ENCODE measurements around the gene MRPS10.

Gene MRPS10

DNA sequence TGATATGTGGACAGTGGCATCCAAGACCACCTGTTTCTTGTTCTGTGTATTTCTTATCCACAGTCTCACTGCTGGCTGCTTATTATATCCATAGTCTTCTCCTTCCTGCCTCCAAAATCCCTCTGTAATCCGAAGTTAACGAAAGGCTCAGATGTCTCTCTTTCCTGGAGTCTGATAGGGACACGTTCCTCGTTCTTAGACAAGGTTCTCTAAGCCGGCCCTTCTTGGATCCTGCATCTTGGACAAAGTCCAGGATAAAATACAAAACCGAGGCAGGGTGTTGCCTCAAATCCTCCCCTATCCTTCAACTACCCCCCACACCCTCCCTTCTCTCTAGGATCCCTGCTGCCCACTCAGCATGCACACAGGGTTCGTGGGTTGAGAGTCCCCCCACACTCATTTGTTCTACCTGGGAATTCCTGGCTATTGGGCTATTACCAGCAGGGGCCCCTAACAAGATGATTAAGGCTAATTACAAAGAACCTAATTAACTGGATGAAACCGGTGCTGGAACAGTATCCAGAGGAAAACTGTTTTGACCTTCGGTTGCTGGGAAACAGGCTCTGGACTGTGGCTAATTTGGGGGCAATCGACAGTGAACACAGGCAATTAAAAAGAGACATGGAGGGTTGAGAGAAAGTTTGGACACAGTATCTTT is 32.7 kb upstream of the MRPS10 start:
- DNase-seq: no peak
- Mint-ChIP-seq H3K27ac (no peak overlapping the region), H3K4me1 (peaks cover 12% of the 10 kb centered on the region), H3K27me3 (no peaks in the 10 kb centered on the region), H3K9me3 (no peaks in the 10 kb centered on the region), H3K4me3 (no peak overlapping the region)
- ATAC-seq: no peak

DNA sequence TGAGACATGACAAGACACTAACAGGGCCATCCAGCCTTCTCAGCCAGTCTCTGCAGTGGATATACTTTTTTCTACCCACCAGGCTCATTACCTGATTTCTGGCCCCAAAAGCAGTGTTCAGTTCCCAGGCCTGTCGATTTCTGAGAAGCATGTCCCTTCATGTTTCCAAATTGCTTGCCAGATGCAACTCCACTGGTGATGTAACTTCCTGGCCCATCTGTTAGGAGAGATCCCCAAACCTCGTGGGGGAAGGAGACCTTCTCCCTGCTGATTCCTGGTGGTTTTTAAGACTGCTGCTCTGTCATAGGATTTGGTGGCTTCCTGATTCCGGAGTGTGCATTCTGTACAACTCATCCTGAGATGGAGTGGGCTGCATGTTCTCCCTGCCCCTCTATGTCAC is 31.6 kb upstream of the MRPS10 start:
- Mint-ChIP-seq H3K9me3 (no peaks in the 10 kb centered on the region), H3K4me1 (peaks cover 12% of the 10 kb centered on the region), H3K27ac (no peak overlapping the region), H3K27me3 (no peaks in the 10 kb centered on the region), H3K4me3 (no peak overlapping the region)
- ATAC-seq: no peak
- DNase-seq: no peak

DNA sequence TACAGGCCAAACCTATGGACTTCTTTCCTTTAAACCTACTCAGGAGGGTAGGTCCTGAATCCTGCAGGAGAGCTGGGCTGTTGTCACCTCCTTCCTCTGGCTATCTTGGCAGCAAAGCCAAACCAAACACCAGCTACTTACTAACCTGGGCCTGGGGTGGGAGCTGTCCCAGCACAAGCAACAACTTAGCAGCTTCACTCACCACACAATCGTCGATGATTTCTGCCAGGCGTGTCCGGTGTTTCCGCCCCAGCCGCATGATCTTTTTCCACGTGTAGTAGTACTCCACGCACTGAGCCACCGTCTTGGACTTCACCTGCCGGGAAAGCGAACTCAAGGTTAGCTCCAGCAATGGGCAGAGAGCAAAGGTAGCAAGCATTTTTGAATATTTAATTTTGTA is 25.4 kb upstream of the MRPS10 start:
- H3K4me3 Mint-ChIP-seq: no peak overlapping the region
- no peaks in the 10 kb centered on the region for H3K9me3 Mint-ChIP-seq
- H3K4me1 Mint-ChIP-seq: no peaks in the 10 kb centered on the region
- ATAC-seq (no peak), DNase-seq (no peak)
- no peaks in the 10 kb centered on the region for H3K27me3 Mint-ChIP-seq
- H3K27ac Mint-ChIP-seq: no peak overlapping the region

DNA sequence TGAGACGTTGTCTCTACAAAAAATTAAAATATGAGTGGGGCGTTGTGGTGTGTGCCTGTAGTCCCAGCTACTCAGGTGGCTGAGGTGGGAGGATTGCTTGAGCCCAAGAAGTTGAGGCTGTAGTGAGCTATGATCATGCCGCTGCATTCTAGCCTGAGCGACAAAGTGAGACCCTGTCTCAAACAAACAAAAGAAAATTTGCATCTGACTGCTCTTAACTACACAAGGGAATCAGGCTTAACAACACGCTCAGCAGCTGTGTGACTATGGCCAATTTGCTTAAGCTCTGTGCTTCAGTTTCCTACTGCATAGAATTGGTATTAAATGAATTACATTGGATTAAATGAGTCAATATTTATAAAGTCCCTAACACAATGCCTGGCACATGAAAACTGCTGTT is 24.3 kb upstream of the MRPS10 start:
- H3K4me1 Mint-ChIP-seq: no peaks in the 10 kb centered on the region
- no peaks in the 10 kb centered on the region for H3K9me3 Mint-ChIP-seq
- no peak overlapping the region for H3K4me3 Mint-ChIP-seq
- ATAC-seq (no peak), DNase-seq (no peak)
- no peaks in the 10 kb centered on the region for H3K27me3 Mint-ChIP-seq
- H3K27ac Mint-ChIP-seq: no peak overlapping the region

DNA sequence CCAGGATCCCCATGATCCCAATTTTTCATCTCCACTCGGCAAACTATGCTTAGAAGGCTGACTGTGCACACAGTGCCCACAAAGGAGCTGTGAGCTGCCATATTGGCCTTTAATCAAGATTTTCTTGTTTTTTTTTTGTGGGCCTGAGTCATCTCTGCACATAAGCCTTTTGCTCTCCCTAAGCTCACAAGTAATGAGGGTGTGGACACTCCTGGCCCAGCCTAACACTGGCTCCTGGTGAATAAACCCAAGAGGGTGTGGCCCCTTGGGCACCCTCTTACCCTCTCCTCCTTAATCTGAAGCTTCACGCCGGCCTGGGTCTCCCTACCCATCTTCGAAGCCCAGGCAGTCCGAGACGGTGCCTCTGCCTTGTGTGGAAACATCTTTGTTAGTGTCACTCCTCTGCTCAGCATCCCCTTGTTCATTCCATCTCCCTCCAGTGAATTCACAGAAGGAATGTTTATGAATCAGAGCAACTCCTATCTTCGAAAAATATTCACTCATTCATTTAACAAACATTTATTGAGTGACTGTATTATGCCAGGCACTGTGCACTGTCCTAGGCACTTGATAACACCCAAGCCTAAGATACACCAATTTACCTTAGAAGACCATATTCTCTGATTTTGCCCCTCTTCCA is 22.2 kb upstream of the MRPS10 start:
- no peaks in the 10 kb centered on the region for H3K9me3 Mint-ChIP-seq
- peak overlapping the region in 1 of 2 donors; percentile 43 for H3K27ac Mint-ChIP-seq
- H3K27me3 Mint-ChIP-seq: no peaks in the 10 kb centered on the region
- H3K4me1 Mint-ChIP-seq: no peaks in the 10 kb centered on the region
- ATAC-seq: no peak
- no peak for DNase-seq
- no peak overlapping the region for H3K4me3 Mint-ChIP-seq

DNA sequence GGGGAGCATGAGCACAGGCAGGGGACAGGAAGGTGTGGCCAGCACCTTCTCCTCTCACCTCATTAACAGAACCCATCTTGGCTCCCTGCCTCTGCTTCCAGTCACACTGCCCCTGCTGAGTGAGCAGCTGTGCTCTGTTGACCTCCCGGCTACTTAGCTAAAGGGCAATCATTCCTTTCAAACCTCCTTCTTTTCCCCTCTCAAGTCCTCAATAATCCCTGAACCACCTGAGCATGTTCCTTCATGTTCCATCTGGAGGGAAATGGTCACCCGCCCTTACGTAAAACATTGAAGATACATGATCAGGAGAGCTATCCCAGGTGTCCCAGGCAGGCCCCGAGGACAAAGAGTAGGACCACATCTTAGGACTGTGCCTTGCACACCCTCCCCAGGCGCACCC is 21.7 kb upstream of the MRPS10 start:
- no peak for ATAC-seq

DNA sequence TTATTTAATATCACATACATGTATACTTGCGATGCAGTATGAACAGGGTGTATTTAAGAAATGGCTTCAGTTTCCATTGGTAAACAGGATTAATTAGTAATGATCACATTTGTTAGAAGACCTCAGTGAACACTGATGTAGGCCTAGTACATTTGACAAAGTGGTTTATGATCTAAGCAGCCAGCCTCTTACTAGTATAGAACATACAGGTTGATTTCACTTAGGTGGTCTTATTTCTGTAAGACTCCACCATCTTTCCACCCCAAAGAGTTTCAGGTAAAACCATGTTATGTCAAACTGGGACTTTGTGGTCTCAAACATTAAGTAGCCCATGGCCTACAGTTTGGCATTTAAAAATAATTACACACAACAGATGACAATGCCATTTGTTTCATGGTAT is 20.2 kb upstream of the MRPS10 start:
- Mint-ChIP-seq H3K27me3 (no peaks in the 10 kb centered on the region), H3K27ac (no peak overlapping the region), H3K4me1 (no peaks in the 10 kb centered on the region), H3K4me3 (no peak overlapping the region), H3K9me3 (no peaks in the 10 kb centered on the region)
- ATAC-seq: peak; percentile 57
- DNase-seq: no peak

More for the DNA sequence above, 21.7 kb upstream of the MRPS10 start:
- H3K27ac Mint-ChIP-seq: peak overlapping the region in 1 of 2 donors; percentile 4
- no peak for DNase-seq
- no peaks in the 10 kb centered on the region for H3K4me1 Mint-ChIP-seq
- no peak overlapping the region for H3K4me3 Mint-ChIP-seq
- H3K27me3 Mint-ChIP-seq: no peaks in the 10 kb centered on the region
- H3K9me3 Mint-ChIP-seq: no peaks in the 10 kb centered on the region

DNA sequence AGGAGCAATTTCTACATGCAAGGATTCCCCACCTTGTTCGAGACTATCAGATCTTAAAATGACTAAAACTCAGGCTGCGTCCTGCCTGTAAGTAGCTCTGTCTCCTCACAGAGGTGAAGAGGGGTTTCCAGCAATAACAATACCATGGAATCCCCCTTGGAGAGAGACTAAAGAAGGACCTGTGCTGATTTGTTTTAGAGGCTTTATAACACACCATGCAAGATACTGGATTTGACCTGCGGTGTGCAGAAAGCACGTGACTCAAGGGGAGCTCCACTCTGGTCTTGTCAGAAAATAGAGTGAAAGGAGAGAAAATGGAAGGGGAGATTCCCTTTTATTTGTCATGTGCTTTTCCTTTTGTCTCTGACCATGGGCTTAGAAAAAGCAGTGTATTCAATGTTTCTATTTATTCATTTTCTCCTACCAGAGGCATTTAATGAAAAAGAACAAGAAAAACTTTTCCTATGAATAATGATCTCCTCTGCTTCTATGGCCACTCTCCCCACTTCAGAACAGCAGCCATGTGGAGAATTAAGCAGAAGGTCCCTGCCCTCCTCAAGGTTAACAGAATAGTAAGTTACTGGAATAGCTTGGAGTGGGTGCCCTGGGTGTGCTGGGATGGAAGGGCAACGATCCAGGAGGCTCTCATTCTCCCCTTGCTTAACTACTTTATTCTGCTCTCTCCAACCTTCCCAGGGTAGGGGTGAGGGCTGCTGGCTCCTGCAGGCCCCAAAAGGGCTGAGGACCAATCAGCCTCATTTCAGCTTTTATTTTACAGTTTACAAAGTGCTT is 19.2 kb upstream of the MRPS10 start:
- Mint-ChIP-seq H3K4me1 (no peaks in the 10 kb centered on the region), H3K27ac (peak overlapping the region in 1 of 2 donors; percentile 96), H3K4me3 (peak overlapping the region in 1 of 2 donors; percentile 50), H3K27me3 (no peaks in the 10 kb centered on the region), H3K9me3 (no peaks in the 10 kb centered on the region)
- DNase-seq (no peak), ATAC-seq (peak; percentile 88)

DNA sequence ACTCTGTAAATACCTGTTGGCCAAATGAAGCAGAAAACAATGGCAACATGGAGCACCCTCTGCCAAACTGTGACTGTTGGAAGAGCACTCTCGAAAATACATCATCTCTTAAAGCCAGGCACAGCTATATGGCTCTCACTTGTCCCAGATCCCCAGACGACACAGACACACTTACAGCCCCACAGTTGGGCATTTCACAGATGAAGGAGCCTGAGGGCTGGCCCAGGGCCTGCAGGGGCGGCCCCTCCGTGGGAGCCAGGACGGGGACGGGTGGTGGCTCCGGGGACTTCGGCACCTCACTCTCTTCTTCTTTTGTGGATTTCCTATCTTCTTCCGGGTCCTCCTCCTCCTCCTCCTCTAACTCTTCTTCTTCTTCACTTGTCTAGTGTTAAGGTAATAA is 18.4 kb upstream of the MRPS10 start:
- ATAC-seq (no peak), DNase-seq (no peak)
- no peaks in the 10 kb centered on the region for H3K9me3 Mint-ChIP-seq
- H3K27ac Mint-ChIP-seq: peak overlapping the region in 1 of 2 donors; percentile 62
- no peaks in the 10 kb centered on the region for H3K4me1 Mint-ChIP-seq
- no peaks in the 10 kb centered on the region for H3K27me3 Mint-ChIP-seq
- H3K4me3 Mint-ChIP-seq: peak overlapping the region in 1 of 2 donors; percentile 50

DNA sequence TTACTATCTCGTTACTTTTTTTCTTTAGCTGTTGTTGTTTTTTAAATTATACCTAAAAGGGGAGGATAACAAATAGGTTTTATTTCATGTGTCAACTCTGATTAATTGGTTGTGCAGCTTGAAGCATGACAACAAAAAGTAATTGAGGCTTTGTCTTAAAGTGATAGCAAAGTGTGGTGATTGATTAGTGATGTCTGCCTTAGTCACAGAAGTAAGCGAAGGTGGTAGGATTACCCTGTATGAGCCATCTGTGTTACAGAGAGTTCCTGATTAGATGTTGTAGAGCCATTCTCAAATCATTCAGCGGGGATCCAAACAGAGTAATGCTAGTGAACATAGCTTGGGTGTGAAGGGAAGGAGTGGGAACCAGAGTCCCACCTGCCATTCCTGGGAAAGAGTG is 14.4 kb upstream of the MRPS10 start:
- H3K27ac Mint-ChIP-seq: no peak overlapping the region
- H3K4me3 Mint-ChIP-seq: no peak overlapping the region
- DNase-seq (no peak), ATAC-seq (no peak)
- no peaks in the 10 kb centered on the region for H3K27me3 Mint-ChIP-seq
- H3K9me3 Mint-ChIP-seq: no peaks in the 10 kb centered on the region
- H3K4me1 Mint-ChIP-seq: no peaks in the 10 kb centered on the region

DNA sequence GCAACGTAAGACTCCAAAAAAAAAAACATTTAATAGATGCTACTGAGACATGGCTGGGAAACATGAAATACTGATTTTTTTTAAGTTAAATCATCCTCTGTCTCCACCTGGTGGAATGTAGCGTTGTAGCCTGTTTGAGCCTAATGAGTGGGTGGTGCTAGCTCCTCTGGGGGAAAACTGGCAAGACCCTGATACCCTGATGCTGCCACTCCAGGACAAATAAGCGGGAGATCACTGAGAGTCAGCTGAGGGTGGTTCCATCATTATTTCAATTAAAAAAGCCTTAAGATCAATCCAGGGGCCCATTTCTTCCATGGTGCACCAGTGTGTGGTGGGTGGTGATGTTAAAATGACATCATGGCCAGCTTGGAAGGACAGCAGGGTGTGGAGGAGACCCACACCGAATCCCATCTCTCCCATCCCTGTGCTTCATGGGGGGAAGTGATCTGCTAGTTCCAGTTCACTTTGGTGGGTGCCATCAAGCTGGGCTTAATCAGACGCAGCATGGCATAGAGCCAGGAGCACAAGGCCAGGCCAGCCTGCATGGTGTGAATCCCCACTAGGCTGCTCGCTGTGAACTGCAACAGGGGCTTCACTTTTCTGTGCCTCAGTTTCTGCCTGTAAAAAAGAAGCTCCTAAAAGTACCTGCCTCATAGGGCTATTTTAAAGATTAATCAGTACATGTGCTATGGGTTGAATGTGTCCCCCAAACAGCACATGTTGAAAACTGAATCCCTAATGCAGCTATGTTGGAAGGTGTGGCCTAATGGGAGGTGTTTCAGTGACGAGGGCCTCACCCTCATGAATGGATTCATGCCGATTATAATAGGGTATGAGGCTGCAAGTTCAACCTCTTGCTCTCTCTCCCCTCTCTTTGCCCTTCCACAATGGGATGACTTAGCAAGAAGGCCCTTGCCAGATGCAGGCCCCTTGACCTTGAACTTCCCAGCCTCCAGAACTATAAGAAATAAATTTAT is 13.0 kb upstream of the MRPS10 start:
- no peaks in the 10 kb centered on the region for H3K27me3 Mint-ChIP-seq
- ATAC-seq: no peak

DNA sequence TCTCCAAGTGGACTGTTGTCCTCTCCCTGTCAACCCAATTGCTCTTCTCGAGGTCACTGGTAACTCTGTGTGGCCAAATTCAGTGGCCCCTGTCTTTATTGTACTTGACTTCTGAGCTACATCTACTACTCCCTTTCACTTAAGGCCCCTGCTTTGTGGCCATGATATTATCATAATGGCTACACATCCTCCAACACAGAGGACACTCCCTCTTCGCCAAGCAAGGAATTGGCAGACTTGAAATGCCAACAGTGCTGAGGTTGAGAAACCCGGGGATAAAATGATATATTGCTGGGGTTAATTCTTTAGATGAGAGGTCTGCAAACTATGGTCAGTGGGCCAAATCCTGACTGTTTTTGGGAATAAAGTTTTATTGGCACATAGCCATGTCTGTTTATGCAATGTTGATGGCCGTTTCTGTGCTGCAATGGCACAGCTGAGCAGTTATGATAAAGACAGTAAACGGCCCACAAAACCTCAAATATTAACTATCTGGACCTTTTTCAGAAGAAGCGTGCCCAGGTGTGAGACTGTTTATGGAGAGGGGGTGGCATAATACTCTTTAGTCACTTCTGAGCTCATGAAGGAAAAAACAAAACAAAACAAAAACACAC is 12.0 kb upstream of the MRPS10 start:
- Mint-ChIP-seq H3K4me3 (no peak overlapping the region), H3K4me1 (peaks cover 3% of the 10 kb centered on the region), H3K27ac (no peak overlapping the region), H3K27me3 (no peaks in the 10 kb centered on the region), H3K9me3 (no peaks in the 10 kb centered on the region)
- ATAC-seq: no peak
- DNase-seq: no peak

More for the DNA sequence above, 13.0 kb upstream of the MRPS10 start:
- Mint-ChIP-seq H3K9me3 (no peaks in the 10 kb centered on the region), H3K4me3 (no peak overlapping the region), H3K27ac (peak overlapping the region in 1 of 2 donors; percentile 73), H3K4me1 (no peaks in the 10 kb centered on the region)
- no peak for DNase-seq

DNA sequence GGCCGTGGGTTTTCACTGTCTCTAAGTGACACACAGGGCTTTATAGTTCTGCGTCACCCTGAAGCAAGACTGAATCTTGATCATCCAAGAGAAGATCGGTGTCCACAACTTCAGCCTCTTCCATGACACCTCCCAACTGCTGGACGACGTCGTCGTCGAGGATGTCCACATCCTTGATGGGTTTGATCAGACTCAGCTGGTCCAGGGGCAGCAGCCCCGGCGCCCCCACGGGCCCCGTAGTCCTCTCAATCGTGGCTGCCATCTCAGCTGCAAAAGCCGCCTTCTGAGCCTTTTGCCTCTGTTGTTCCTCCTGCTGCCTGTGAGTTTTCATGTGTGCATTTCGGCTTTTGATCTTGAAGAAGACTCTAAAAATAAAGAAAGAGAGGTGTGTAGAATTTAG is 10.6 kb upstream of the MRPS10 start:
- no peaks in the 10 kb centered on the region for H3K27me3 Mint-ChIP-seq
- DNase-seq (no peak), ATAC-seq (no peak)
- H3K4me1 Mint-ChIP-seq: peaks cover 12% of the 10 kb centered on the region
- H3K9me3 Mint-ChIP-seq: no peaks in the 10 kb centered on the region
- H3K4me3 Mint-ChIP-seq: no peak overlapping the region
- peak overlapping the region in 1 of 2 donors; percentile 63 for H3K27ac Mint-ChIP-seq

DNA sequence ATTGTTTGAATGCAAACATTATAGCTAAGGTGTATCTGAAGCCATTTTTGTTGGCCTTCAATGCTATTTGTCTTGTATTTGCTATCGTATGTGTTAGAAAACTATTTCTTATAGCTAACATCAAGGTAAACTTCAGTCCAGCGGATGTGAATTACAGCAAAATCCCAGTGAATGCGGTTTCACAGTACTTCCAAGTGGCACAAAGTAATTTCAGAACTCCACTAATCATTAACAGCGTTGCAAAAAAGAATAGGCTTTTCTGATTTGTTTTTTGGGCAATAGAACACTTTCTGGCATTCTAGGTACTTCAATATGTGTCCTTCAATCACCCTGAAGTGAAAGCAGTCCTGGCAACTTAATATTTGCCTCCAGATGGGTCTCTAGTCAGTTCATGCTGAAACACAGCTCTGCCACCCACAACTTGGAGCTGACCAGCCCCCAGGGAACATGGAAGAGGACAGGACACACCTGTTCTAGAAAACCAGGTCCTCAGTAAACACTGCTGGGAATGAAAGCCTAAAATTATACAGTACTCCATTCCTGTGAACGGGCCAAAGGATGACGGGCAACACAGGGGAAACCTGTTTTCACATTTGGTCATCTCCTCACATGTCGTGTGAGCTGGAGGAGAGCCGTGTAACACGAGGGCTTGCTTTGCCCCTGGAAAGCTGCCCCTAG is 9.7 kb upstream of the MRPS10 start:
- H3K4me1 Mint-ChIP-seq: peaks cover 12% of the 10 kb centered on the region
- ATAC-seq (no peak), DNase-seq (no peak)
- H3K9me3 Mint-ChIP-seq: no peaks in the 10 kb centered on the region
- no peaks in the 10 kb centered on the region for H3K27me3 Mint-ChIP-seq
- no peak overlapping the region for H3K27ac Mint-ChIP-seq
- H3K4me3 Mint-ChIP-seq: no peak overlapping the region
